Tibial nerve (tissue), 4 donors: Measurements from ENCODE around the gene LRRC14B.

Source experiments
- EP300 ChIP-seq, 2 donors: sonication (generic); formaldehyde crosslinking; IDR thresholded peaks; one replicate each; pipeline ENCODE4 v1.6.1; 2017; ENCODE audit warnings: antibody characterized with exemption in 2 of 2, mild to moderate bottlenecking in 1 of 2
- POLR2A ChIP-seq, 2 donors: fragments of 450-650 bp; IDR thresholded peaks; one replicate each; pipeline ENCODE4 v1.6.1; 2017; ENCODE audit warnings: antibody characterized with exemption in 2 of 2, mild to moderate bottlenecking in 2 of 2, moderate library complexity in 2 of 2
- TF ChIP-seq, protein P1 (sequence below), 5 experiments: fragments of 200-600 bp in 3 of 5; fragments of 450-650 bp in 2 of 5; sonication (generic) in 3 of 5; IDR thresholded peaks; one replicate each; pipeline ENCODE4 v1.5.1; 2016 to 2019; ENCODE audit warnings: antibody characterized with exemption in 5 of 5, mild to moderate bottlenecking in 3 of 5, moderate library complexity in 2 of 5

DNA sequence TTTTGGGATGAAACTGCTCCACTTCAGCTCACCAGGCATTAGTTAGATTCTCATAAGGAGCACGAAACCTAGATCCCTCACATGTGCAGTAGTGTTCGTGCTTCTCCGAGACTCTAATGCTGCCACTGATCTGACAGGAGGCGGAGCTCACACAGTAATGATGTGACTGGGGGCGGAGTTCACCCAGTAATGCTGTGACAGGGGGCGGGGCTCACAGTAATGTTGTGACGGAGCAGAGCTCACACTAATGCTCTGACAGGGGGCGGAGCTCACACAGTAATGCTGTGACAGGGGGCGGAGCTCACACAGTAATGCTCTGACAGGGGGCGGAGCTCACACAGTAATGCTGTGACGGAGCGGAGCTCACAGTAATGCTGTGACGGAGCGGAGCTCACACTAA is 27.1 kb upstream of the LRRC14B start:
- TF ChIP-seq POLR2A (IDR thresholded peaks at IDR 0.05) (no peak), EP300 (IDR thresholded peaks at IDR 0.05) (no peak)
- TF ChIP-seq, protein P1, sequence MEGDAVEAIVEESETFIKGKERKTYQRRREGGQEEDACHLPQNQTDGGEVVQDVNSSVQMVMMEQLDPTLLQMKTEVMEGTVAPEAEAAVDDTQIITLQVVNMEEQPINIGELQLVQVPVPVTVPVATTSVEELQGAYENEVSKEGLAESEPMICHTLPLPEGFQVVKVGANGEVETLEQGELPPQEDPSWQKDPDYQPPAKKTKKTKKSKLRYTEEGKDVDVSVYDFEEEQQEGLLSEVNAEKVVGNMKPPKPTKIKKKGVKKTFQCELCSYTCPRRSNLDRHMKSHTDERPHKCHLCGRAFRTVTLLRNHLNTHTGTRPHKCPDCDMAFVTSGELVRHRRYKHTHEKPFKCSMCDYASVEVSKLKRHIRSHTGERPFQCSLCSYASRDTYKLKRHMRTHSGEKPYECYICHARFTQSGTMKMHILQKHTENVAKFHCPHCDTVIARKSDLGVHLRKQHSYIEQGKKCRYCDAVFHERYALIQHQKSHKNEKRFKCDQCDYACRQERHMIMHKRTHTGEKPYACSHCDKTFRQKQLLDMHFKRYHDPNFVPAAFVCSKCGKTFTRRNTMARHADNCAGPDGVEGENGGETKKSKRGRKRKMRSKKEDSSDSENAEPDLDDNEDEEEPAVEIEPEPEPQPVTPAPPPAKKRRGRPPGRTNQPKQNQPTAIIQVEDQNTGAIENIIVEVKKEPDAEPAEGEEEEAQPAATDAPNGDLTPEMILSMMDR (IDR thresholded peaks at IDR 0.05): no peak
